ENCODE data around the gene MBNL2. TPM values are rescaled to one million over a fixed set of nuclear protein-coding genes. Genes with fewer than 3 reads are reported as not detected.

The MBNL2 gene
- total RNA-seq, 2 donors from 2014 or later: 59.6 to 67.7 TPM

- H3K9me3 ChIP-seq: no peaks in the 10 kb centered on the region
- no peak overlapping the region for H3K27ac ChIP-seq
- H3K4me3 ChIP-seq: no peak overlapping the region
- no peak for DNase-seq (ENCODE audit: low spot score)
- no peaks in the 10 kb centered on the region for H3K27me3 ChIP-seq (replicated peaks; ENCODE audit: insufficient read depth)
- H3K4me1 ChIP-seq (ENCODE audit: control insufficient read depth in 1 of 2, low read depth in 2 of 2): peaks cover 0 to 9% of the 10 kb centered on the region in 2 donors
- ATAC-seq (ENCODE audit: insufficient number of reproducible peaks, low FRiP score, low read depth): no peak
- TF ChIP-seq CTCF (IDR thresholded peaks at IDR 0.05): no peak
- peaks cover 8% of the 10 kb centered on the region for H3K36me3 ChIP-seq
These were observed 169.9 kb downstream of the MBNL2 start for GRCh38 chr13:97392020-97392419.

- Histone ChIP-seq H3K36me3 (peaks cover 8% of the 10 kb centered on the region), H3K4me3 (no peak overlapping the region), H3K27ac (no peak overlapping the region), H3K9me3 (no peaks in the 10 kb centered on the region), H3K27me3 (replicated peaks; ENCODE audit: insufficient read depth) (no peaks in the 10 kb centered on the region), H3K4me1 (ENCODE audit: control insufficient read depth in 1 of 2, low read depth in 2 of 2) (peaks cover 0 to 9% of the 10 kb centered on the region in 2 donors)
- no peak for TF ChIP-seq CTCF (IDR thresholded peaks at IDR 0.05)
- DNase-seq (ENCODE audit: low spot score) (no peak), ATAC-seq (ENCODE audit: insufficient number of reproducible peaks, low FRiP score, low read depth) (no peak)
These were observed 172.4 kb downstream of the MBNL2 start for GRCh38 chr13:97394542-97394941.

- Histone ChIP-seq H3K27me3 (replicated peaks; ENCODE audit: insufficient read depth) (no peaks in the 10 kb centered on the region), H3K27ac (no peak overlapping the region), H3K9me3 (no peaks in the 10 kb centered on the region), H3K36me3 (peaks cover 8% of the 10 kb centered on the region), H3K4me1 (ENCODE audit: control insufficient read depth in 1 of 2, low read depth in 2 of 2) (peaks cover 0 to 9% of the 10 kb centered on the region in 2 donors), H3K4me3 (no peak overlapping the region)
- TF ChIP-seq CTCF (IDR thresholded peaks at IDR 0.05): no peak
- ATAC-seq (ENCODE audit: insufficient number of reproducible peaks, low FRiP score, low read depth) (no peak), DNase-seq (ENCODE audit: low spot score) (no peak)
These were observed 173.5 kb downstream of the MBNL2 start for GRCh38 chr13:97395447-97396136.

GRCh38 chr13:97397267-97397666 lies 175.1 kb downstream of the MBNL2 start:
- peaks cover 4% of the 10 kb centered on the region for H3K36me3 ChIP-seq
- no peaks in the 10 kb centered on the region for H3K9me3 ChIP-seq
- ATAC-seq (ENCODE audit: insufficient number of reproducible peaks, low FRiP score, low read depth) (no peak), DNase-seq (ENCODE audit: low spot score) (no peak)
- no peaks in the 10 kb centered on the region for H3K4me1 ChIP-seq (ENCODE audit: control insufficient read depth in 1 of 2, low read depth in 2 of 2)
- no peaks in the 10 kb centered on the region for H3K27me3 ChIP-seq (replicated peaks; ENCODE audit: insufficient read depth)
- H3K4me3 ChIP-seq: no peak overlapping the region
- no peak overlapping the region for H3K27ac ChIP-seq
- TF ChIP-seq CTCF (IDR thresholded peaks at IDR 0.05): no peak

- Histone ChIP-seq H3K27me3 (replicated peaks; ENCODE audit: insufficient read depth) (no peaks in the 10 kb centered on the region), H3K4me3 (no peak overlapping the region), H3K4me1 (ENCODE audit: control insufficient read depth in 1 of 2, low read depth in 2 of 2) (no peaks in the 10 kb centered on the region), H3K36me3 (no peaks in the 10 kb centered on the region), H3K9me3 (no peaks in the 10 kb centered on the region), H3K27ac (no peak overlapping the region)
- ATAC-seq (ENCODE audit: insufficient number of reproducible peaks, low FRiP score, low read depth) (no peak), DNase-seq (ENCODE audit: low spot score) (no peak)
- TF ChIP-seq CTCF (IDR thresholded peaks at IDR 0.05): no peak
These were observed 179.3 kb downstream of the MBNL2 start for GRCh38 chr13:97401421-97401820.
